Esophagus squamous epithelium (tissue), 5 donors: Measurements from ENCODE around the gene PRR18. TPM values are rescaled to one million over a fixed set of nuclear protein-coding genes. Genes with fewer than 3 reads are reported as not detected.

Experiments
- DNase-seq: peaks from one replicate; lab custom pipeline; 2025; lab: John Stamatoyannopoulos, UW
- H3K27ac ChIP-seq, 4 donors: fragments of 200-600 bp; sonication (generic); one replicate each; pipeline ENCODE4 v1.5.1; 2016 to 2019; ENCODE audit warnings: mild to moderate bottlenecking in 1 of 4
- H3K27me3 ChIP-seq, 4 donors: fragments of 200-600 bp; sonication (generic); 1 replicate in 3 of 4; 2 replicates in 1 of 4; pipeline versions ENCODE4 v1.5.1 to v1.6.0; 2017 to 2021; ENCODE audit warnings: antibody characterized with exemption in 1 of 4
- H3K36me3 ChIP-seq, 3 donors: fragments of 200-600 bp; sonication (generic); one replicate each; pipeline ENCODE4 v1.5.1; 2016 to 2019
- H3K4me1 ChIP-seq, 3 donors: fragments of 200-600 bp; sonication (generic); one replicate each; pipeline ENCODE4 v1.5.1; 2017 to 2019
- H3K4me3 ChIP-seq, 4 donors: fragments of 200-600 bp; sonication (generic); 1 replicate in 3 of 4; 2 replicates in 1 of 4; pipeline ENCODE4 v1.5.1; 2016 to 2019; ENCODE audit warnings: mild to moderate bottlenecking in 2 of 4, moderate library complexity in 1 of 4
- H3K9me3 ChIP-seq, 3 donors: fragments of 200-600 bp; sonication (generic); one replicate each; pipeline ENCODE4 v1.5.1; 2016 to 2019
- POLR2A ChIP-seq, 4 donors: fragments of 450-650 bp; IDR thresholded peaks; one replicate each; pipeline ENCODE4 v1.6.1; 2017; ENCODE audit warnings: antibody characterized with exemption in 4 of 4, mild to moderate bottlenecking in 4 of 4, moderate library complexity in 3 of 4
- WGBS, 2 donors: methylation state at CpG; one replicate each; pipeline ENCODE4 v1.1.5; 2018; 5-methylcytosine and 5-hydroxymethylcytosine counted together
- intact Hi-C: fragments of 100-400 bp; cut with DNase I; formaldehyde crosslinking; loops from one replicate; pipeline ENCODE4 v1.15.0; 2022
- total RNA-seq, 4 donors: library from RNA; depleted of rRNA; stranded (reverse); fragments of >200 nt; gene quantifications; one replicate each; pipeline ENCODE4 v1.1.0, GENCODE V29; 2016
- TF ChIP-seq, protein P1 (sequence below), 6 experiments: fragments of 450-650 bp in 4 of 6; fragments of 200-600 bp in 2 of 6; sonication (generic) in 2 of 6; IDR thresholded peaks; one replicate each; pipeline ENCODE4 v1.5.1; 2016 to 2019; ENCODE audit warnings: antibody characterized with exemption in 6 of 6, mild to moderate bottlenecking in 4 of 6, moderate library complexity in 4 of 6
- donor health status: DM: yes; HTN: yes; CAD: no.

Gene PRR18
- total RNA-seq, 4 donors from 2014 or later = not detected

DNA sequence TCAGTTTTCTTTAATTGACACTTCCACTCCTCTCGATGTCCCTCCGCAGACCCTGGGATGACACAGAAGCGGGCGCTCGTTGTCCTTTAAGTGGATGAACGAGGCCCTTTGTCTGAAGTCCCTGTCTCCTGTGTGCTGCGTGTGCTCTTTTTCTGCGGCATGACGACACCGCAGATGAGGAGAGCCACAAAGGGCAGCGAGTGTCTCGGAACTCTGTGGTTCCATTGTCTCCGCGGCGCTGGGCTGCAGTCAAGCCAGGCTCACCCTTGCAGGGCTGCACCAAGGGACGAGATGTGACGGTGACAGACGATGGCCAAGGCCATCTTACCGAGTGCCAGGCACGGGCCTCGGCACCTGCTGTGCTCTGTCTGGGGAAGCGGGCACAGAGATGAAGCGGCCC is 10.6 kb downstream of the PRR18 start:
- Histone ChIP-seq H3K9me3 (no peaks in the 10 kb centered on the region), H3K4me3 (no peak overlapping the region), H3K27ac (no peak overlapping the region), H3K4me1 (no peaks in the 10 kb centered on the region), H3K36me3 (no peaks in the 10 kb centered on the region), H3K27me3 (peaks cover 0 to 55% (median 0%) of the 10 kb centered on the region in 4 donors)
- whole genome bisulfite sequencing, 2 donors = 83 to 95% methylated on average over 10 to 18 of the region's 23 CpGs
- intact Hi-C loops = no loop called here
- no peak for DNase-seq
- TF ChIP-seq POLR2A (IDR thresholded peaks at IDR 0.05) = no peak
- TF ChIP-seq, protein P1, sequence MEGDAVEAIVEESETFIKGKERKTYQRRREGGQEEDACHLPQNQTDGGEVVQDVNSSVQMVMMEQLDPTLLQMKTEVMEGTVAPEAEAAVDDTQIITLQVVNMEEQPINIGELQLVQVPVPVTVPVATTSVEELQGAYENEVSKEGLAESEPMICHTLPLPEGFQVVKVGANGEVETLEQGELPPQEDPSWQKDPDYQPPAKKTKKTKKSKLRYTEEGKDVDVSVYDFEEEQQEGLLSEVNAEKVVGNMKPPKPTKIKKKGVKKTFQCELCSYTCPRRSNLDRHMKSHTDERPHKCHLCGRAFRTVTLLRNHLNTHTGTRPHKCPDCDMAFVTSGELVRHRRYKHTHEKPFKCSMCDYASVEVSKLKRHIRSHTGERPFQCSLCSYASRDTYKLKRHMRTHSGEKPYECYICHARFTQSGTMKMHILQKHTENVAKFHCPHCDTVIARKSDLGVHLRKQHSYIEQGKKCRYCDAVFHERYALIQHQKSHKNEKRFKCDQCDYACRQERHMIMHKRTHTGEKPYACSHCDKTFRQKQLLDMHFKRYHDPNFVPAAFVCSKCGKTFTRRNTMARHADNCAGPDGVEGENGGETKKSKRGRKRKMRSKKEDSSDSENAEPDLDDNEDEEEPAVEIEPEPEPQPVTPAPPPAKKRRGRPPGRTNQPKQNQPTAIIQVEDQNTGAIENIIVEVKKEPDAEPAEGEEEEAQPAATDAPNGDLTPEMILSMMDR (IDR thresholded peaks at IDR 0.05) = no peak

DNA sequence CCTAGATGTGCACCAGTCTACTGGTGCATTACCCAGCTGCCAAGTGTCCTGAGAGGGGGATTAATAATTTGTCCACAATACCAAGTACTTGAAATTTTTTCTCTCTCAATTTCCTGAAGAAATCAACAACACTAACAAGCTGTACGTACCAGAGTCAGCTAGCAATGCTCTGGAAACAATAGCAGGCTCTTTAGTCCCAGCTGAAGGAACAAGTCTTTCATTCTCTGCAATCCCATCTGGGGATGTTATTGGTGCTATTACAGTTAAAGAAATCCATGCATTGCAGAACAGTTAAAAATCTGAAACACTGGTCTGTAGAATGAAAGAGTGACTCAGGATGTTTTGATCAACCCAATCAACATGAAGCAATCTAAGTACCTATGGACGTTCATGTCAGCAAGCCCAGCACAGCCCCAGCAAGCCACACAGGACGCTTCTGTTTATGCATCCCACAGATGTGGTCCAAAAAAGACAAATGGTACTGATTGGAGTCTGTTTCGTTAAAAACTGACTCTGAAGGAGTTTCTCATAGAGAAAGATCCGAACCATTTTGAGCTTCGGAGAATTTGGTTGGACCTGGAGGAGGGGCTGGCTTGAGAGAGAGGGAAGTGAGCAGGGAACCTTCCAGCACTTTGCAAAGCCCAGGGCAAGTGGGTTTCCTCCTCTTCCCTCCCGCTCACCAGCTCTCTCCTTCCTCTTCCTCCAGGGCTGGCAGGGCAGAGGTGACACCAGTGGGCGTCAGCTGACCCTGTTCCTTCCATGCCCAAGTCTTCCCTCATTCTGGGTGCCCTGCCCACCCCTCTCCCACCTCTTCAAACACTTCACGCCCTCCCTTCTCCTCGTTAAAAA is 11.9 kb downstream of the PRR18 start:
- Histone ChIP-seq H3K27ac (no peak overlapping the region), H3K4me3 (no peak overlapping the region), H3K27me3 (peaks cover 0 to 60% (median 0%) of the 10 kb centered on the region in 4 donors), H3K36me3 (no peaks in the 10 kb centered on the region), H3K4me1 (no peaks in the 10 kb centered on the region), H3K9me3 (no peaks in the 10 kb centered on the region)
- DNase-seq = no peak
- TF ChIP-seq POLR2A (IDR thresholded peaks at IDR 0.05) = no peak
- intact Hi-C loops = no loop called here
- WGBS, 2 donors = 66 to 73% methylated on average over 10 of the region's 10 CpGs

DNA sequence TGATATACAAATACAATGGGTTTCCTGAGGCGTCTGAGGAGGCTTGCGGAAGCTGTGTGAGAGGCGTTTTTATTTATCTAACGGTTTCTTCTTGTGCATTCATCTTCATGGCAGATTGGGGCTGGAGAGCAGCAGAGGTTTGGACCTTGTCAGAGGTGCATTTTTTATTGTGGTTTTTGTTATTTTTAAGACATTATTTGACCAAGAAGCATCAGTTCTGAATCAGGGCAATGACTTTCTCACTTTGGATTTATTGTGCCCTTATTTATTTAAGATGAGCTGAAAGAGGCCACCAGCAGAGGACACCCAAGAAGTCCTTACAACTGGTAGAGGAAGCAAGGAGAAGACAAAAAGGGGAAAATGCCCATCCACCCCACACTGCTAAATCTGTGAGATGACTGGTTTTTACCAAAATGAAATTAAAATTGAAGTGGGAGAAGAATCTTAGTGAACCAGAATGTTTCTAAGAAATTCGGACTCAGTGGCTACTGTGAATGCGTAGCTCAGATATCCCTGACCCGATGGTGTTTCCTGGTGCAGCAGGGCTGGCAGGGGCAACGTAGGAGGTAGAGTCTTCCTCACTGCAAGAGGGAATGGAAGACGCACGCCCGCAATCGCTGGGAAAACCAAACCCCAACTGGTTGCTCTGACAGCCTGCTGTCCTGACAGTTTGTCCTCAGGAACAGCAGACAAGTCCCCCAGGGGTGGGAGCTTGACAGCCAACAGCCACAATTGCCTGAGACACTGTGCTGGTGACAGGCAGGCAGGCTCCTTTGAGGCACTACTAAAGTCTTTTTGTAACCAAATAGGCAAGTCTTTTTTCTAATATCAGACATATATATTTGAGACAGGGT is 14.2 kb downstream of the PRR18 start:
- Histone ChIP-seq H3K9me3 (no peaks in the 10 kb centered on the region), H3K4me3 (no peak overlapping the region), H3K27me3 (peaks cover 0 to 61% (median 0%) of the 10 kb centered on the region in 4 donors), H3K4me1 (no peaks in the 10 kb centered on the region), H3K27ac (no peak overlapping the region), H3K36me3 (no peaks in the 10 kb centered on the region)
- intact Hi-C loops = no loop called here
- DNase-seq = no peak
- WGBS, 2 donors = 73 to 84% methylated on average over 7 to 12 of the region's 12 CpGs
- TF ChIP-seq, protein P1 (IDR thresholded peaks at IDR 0.05) = no peak
- TF ChIP-seq POLR2A (IDR thresholded peaks at IDR 0.05) = no peak

DNA sequence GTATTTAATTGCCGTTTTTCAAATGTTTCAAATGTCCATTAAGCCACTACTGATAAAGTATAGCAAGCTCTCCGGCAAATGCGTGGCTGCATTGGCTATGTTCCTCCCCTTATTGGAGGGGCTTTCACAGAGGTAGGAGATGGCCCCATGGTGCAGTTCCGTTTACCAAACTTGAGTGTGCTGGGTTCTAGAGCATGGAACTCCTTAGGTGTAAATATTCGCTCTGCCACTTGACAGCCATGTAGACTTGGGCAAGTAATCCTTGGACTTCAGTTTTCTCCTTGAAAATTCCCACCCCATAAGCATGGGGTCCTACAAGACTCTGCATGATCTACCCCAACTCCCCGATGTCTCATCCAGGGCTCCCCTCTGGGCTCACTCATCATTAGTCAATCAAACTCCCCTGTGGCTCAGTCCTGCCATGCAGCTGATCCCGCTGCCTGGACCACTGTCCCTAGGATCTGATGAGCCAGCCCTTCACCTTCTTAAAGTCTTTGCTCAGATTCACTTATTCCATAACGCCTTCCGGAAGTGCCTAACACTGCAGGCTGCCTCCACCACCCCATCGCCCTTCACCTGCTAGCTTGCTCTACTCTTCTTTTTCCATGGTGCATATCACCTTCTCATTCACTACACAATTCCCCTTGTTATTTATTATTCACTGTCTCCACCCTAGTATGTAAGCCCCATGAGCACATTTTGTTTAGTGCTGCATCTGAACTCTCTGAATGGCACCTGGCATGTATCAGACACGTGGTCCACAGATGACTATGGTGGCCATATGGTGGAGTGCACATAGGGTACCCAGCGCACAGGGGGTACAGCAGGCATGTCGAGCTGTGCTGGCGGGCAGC is 18.8 kb downstream of the PRR18 start:
- intact Hi-C loops = no loop called here
- no peaks in the 10 kb centered on the region for H3K9me3 ChIP-seq
- DNase-seq = no peak

More for the DNA sequence above, 18.8 kb downstream of the PRR18 start:
- Histone ChIP-seq H3K4me3 (no peak overlapping the region), H3K4me1 (no peaks in the 10 kb centered on the region), H3K27ac (no peak overlapping the region), H3K27me3 (peaks cover 0 to 36% (median 0%) of the 10 kb centered on the region in 4 donors), H3K36me3 (no peaks in the 10 kb centered on the region)
- TF ChIP-seq, protein P1 (IDR thresholded peaks at IDR 0.05) = no peak
- TF ChIP-seq POLR2A (IDR thresholded peaks at IDR 0.05) = no peak
- WGBS, 2 donors = 90% methylated on average over 11 to 14 of the region's 14 CpGs
